NCI-H128 (cell line): ENCODE results near the gene CDKAL1.

Experiments
- DNase-seq: peaks from one replicate; lab custom pipeline; 2025; ENCODE audit not compliant: unreplicated experiment; lab: John Stamatoyannopoulos, UW

Gene CDKAL1

GRCh38 chr6:20946022-20946421 is 411.8 kb downstream of the CDKAL1 start:
- no peak for DNase-seq

- DNase-seq: no peak
Observed at GRCh38 chr6:20946890-20947289, 412.6 kb downstream of the CDKAL1 start.

GRCh38 chr6:20947977-20948376 is 413.7 kb downstream of the CDKAL1 start:
- DNase-seq: no peak

- peak; percentile 10 for DNase-seq
Observed at GRCh38 chr6:20948556-20948955, 414.3 kb downstream of the CDKAL1 start.

- DNase-seq: no peak
Observed at GRCh38 chr6:20949138-20949537, 414.9 kb downstream of the CDKAL1 start.

GRCh38 chr6:20952699-20953474 is 418.6 kb downstream of the CDKAL1 start:
- peak; percentile 67 for DNase-seq

GRCh38 chr6:20954315-20954714 is 420.1 kb downstream of the CDKAL1 start:
- DNase-seq: peak; percentile 35

GRCh38 chr6:20955131-20955530 is 420.9 kb downstream of the CDKAL1 start:
- no peak for DNase-seq

- no peak for DNase-seq
Observed at GRCh38 chr6:20955751-20956150, 421.5 kb downstream of the CDKAL1 start.

GRCh38 chr6:20960067-20960466 is 425.8 kb downstream of the CDKAL1 start:
- no peak for DNase-seq

GRCh38 chr6:20965276-20965675 is 431.0 kb downstream of the CDKAL1 start:
- DNase-seq: no peak

- DNase-seq: no peak
Observed at GRCh38 chr6:20965915-20966314, 431.7 kb downstream of the CDKAL1 start.

- no peak for DNase-seq
Observed at GRCh38 chr6:20969551-20969950, 435.3 kb downstream of the CDKAL1 start.

GRCh38 chr6:20976391-20976918 is 442.2 kb downstream of the CDKAL1 start:
- no peak for DNase-seq

- DNase-seq: no peak
Observed at GRCh38 chr6:20978151-20978614, 443.9 kb downstream of the CDKAL1 start.

- no peak for DNase-seq
Observed at GRCh38 chr6:20979076-20979475, 444.8 kb downstream of the CDKAL1 start.

GRCh38 chr6:20983961-20984360 is 449.7 kb downstream of the CDKAL1 start:
- no peak for DNase-seq

- DNase-seq: no peak
Observed at GRCh38 chr6:20985821-20986220, 451.6 kb downstream of the CDKAL1 start.

GRCh38 chr6:20991910-20992309 is 457.7 kb downstream of the CDKAL1 start:
- DNase-seq: no peak

GRCh38 chr6:20996099-20996498 is 461.8 kb downstream of the CDKAL1 start:
- no peak for DNase-seq

- DNase-seq: no peak
Observed at GRCh38 chr6:20997143-20997769, 463.0 kb downstream of the CDKAL1 start.

GRCh38 chr6:20997770-20998147 is 463.5 kb downstream of the CDKAL1 start:
- no peak for DNase-seq
